PC-3 (cell line): Measurements from ENCODE around the gene MR1.

Experiments
- EZH2 ChIP-seq: fragments of 300-600 bp; sonication (generic); IDR thresholded peaks from one replicate; pipeline ENCODE4 v1.6.1; 2017; ENCODE audit warnings: antibody characterized with exemption, mild to moderate bottlenecking, low read length; ENCODE audit not compliant: unreplicated experiment
- EZH2phosphoT487 ChIP-seq: fragments of 300-600 bp; sonication (generic); IDR thresholded peaks from 2 replicates; pipeline ENCODE4 v1.6.1; 2018; ENCODE audit warnings: mild to moderate bottlenecking, antibody characterized with exemption, low read length, borderline replicate concordance
- TF ChIP-seq, protein P1 (sequence below): fragments of 300-600 bp; sonication (generic); conservative IDR thresholded peaks from 2 replicates; pipeline ENCODE4 v1.5.1; 2017; ENCODE audit warnings: antibody characterized with exemption, low read depth, mild to moderate bottlenecking, low read length

DNA sequence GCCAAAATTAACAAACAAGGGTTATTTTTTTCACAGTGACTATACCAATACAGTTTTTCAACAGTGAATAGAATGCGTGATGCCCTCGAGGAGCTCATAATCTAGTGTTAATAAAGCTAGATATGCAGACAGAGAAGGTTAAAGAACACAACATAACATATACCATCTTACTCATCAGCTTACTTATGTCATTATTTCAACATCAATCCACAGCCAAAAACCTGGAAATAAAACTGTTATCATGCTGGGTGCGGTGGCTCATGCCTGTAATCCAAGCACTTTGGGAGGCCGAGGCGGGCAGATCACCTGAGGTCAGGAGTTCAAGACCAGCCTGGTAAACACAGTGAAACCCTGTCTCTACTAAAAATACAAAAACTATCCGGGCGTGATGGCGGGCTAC, 17.2 kb upstream of the MR1 start:
- TF ChIP-seq, protein P1, sequence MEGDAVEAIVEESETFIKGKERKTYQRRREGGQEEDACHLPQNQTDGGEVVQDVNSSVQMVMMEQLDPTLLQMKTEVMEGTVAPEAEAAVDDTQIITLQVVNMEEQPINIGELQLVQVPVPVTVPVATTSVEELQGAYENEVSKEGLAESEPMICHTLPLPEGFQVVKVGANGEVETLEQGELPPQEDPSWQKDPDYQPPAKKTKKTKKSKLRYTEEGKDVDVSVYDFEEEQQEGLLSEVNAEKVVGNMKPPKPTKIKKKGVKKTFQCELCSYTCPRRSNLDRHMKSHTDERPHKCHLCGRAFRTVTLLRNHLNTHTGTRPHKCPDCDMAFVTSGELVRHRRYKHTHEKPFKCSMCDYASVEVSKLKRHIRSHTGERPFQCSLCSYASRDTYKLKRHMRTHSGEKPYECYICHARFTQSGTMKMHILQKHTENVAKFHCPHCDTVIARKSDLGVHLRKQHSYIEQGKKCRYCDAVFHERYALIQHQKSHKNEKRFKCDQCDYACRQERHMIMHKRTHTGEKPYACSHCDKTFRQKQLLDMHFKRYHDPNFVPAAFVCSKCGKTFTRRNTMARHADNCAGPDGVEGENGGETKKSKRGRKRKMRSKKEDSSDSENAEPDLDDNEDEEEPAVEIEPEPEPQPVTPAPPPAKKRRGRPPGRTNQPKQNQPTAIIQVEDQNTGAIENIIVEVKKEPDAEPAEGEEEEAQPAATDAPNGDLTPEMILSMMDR, result no peak
- no peak for TF ChIP-seq EZH2
- no peak for TF ChIP-seq EZH2phosphoT487
